Ovary (tissue), 3 donors: ENCODE measurements around the gene CYB561.

ENCODE experiments used
- EP300 ChIP-seq: sonication (generic); formaldehyde crosslinking; IDR thresholded peaks from one replicate; pipeline ENCODE4 v1.6.1; 2017; ENCODE audit warnings: antibody characterized with exemption
- POLR2A ChIP-seq: fragments of 450-650 bp; IDR thresholded peaks from one replicate; pipeline ENCODE4 v1.6.1; 2017; ENCODE audit warnings: antibody characterized with exemption, mild to moderate bottlenecking, moderate library complexity
- TF ChIP-seq, protein P1 (sequence below), 3 donors: fragments of 450-650 bp in 2 of 3; fragments of 200-600 bp in 1 of 3; IDR thresholded peaks; one replicate each; pipeline versions ENCODE4 v1.5.1 to v1.8.0; 2016 to 2022; ENCODE audit warnings: antibody characterized with exemption in 3 of 3, mild to moderate bottlenecking in 1 of 3
- donor health status: DM: no; HTN: no; CAD: no.

DNA sequence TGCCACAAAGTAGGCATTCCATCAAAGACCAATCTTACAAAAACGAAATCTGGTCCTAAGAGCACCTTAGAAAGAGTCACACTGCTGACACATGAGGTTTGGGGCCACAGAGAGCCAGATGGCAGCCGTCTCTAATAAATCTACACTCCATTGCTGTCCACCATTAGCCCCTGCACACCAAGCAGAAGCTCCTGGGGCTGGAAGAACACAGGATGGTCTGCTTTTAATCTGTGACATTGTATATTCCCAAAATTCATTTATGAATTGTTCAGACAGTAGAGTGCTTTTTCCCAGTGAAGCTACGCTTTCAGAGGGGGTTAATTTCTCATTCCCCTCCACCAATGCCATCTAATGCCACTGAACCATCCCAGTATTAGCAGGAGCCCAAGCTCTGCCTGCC is 1.6 kb downstream of the CYB561 start:
- TF ChIP-seq POLR2A = no peak
- TF ChIP-seq, protein P1, sequence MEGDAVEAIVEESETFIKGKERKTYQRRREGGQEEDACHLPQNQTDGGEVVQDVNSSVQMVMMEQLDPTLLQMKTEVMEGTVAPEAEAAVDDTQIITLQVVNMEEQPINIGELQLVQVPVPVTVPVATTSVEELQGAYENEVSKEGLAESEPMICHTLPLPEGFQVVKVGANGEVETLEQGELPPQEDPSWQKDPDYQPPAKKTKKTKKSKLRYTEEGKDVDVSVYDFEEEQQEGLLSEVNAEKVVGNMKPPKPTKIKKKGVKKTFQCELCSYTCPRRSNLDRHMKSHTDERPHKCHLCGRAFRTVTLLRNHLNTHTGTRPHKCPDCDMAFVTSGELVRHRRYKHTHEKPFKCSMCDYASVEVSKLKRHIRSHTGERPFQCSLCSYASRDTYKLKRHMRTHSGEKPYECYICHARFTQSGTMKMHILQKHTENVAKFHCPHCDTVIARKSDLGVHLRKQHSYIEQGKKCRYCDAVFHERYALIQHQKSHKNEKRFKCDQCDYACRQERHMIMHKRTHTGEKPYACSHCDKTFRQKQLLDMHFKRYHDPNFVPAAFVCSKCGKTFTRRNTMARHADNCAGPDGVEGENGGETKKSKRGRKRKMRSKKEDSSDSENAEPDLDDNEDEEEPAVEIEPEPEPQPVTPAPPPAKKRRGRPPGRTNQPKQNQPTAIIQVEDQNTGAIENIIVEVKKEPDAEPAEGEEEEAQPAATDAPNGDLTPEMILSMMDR (IDR thresholded peaks at IDR 0.05) = no peak
- TF ChIP-seq EP300 = no peak
